ENCODE results near the gene PCLO. TPM values are rescaled to one million over a fixed set of nuclear protein-coding genes. Genes with fewer than 3 reads are reported as not detected.

The PCLO gene
- total and polyA plus RNA-seq, 9 donors: 0.31 to 3.6 (median 1.4) TPM

- 75 to 87% (median 83%) methylated on average over 3 of the region's 3 CpGs for WGBS, 3 donors
- Histone ChIP-seq H3K4me3 (no peak overlapping the region), H3K27ac (no peak overlapping the region), H3K36me3 (no peaks in the 10 kb centered on the region), H3K27me3 (no peaks in the 10 kb centered on the region), H3K9me3 (no peaks in the 10 kb centered on the region), H3K4me1 (ENCODE audit: insufficient read depth) (no peaks in the 10 kb centered on the region)
- no peak for TF ChIP-seq POLR2A (IDR thresholded peaks at IDR 0.05)
- no peak for TF ChIP-seq EP300 (IDR thresholded peaks at IDR 0.05)
- TF ChIP-seq, protein P1, sequence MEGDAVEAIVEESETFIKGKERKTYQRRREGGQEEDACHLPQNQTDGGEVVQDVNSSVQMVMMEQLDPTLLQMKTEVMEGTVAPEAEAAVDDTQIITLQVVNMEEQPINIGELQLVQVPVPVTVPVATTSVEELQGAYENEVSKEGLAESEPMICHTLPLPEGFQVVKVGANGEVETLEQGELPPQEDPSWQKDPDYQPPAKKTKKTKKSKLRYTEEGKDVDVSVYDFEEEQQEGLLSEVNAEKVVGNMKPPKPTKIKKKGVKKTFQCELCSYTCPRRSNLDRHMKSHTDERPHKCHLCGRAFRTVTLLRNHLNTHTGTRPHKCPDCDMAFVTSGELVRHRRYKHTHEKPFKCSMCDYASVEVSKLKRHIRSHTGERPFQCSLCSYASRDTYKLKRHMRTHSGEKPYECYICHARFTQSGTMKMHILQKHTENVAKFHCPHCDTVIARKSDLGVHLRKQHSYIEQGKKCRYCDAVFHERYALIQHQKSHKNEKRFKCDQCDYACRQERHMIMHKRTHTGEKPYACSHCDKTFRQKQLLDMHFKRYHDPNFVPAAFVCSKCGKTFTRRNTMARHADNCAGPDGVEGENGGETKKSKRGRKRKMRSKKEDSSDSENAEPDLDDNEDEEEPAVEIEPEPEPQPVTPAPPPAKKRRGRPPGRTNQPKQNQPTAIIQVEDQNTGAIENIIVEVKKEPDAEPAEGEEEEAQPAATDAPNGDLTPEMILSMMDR (IDR thresholded peaks at IDR 0.05): no peak
- DNase-seq: no peak
- intact Hi-C loops (cut with DNase I): no loop called here
Measured at GRCh38 chr7:83040484-83040883, 122.2 kb downstream of the PCLO start.

- DNase-seq: no peak
- TF ChIP-seq POLR2A (IDR thresholded peaks at IDR 0.05): no peak
- TF ChIP-seq, protein P1 (IDR thresholded peaks at IDR 0.05): no peak
- no peak for TF ChIP-seq EP300 (IDR thresholded peaks at IDR 0.05)
- no peaks in the 10 kb centered on the region for H3K27me3 ChIP-seq
Measured at GRCh38 chr7:83038787-83039186, 123.9 kb downstream of the PCLO start.

DNA sequence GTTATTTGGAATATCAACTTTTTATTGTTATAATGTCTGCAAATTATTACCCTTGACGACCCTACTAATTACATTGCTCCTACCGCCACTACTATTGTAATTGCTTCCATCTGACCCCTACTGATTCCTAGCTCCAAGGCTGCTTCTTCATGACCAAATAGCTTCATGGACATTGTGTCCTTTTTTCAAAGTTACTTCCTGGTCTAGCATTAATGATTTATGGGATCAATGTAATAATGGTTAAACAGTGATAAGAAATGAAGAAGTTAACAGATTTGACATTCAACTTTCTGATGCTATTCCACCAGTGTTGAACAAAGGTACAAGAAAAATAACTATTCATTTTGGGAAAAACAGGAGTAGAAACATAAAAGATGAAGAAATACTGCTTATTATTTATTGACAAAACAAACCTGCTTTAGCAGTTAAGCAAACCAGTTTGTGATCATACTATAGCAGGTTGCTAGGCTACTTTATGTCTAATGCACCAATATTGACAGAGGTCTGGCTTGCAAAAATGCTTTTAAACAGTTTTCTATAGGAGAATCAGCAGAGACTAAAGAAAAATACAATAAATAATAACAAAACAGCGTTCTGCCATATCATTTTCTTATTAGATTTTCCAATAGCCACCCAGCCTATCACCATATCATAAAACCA, 125.8 kb downstream of the PCLO start:
- WGBS, 3 donors: 84 to 90% (median 86%) methylated on average over 3 of the region's 3 CpGs
- Histone ChIP-seq H3K27ac (no peak overlapping the region), H3K27me3 (no peaks in the 10 kb centered on the region), H3K36me3 (no peaks in the 10 kb centered on the region), H3K9me3 (no peaks in the 10 kb centered on the region), H3K4me3 (no peak overlapping the region), H3K4me1 (ENCODE audit: insufficient read depth) (no peaks in the 10 kb centered on the region)
- intact Hi-C loops (cut with DNase I): no loop called here
- DNase-seq: no peak
- TF ChIP-seq, protein P1 (IDR thresholded peaks at IDR 0.05): no peak
- TF ChIP-seq EP300 (IDR thresholded peaks at IDR 0.05) (no peak), POLR2A (IDR thresholded peaks at IDR 0.05) (no peak)

More at GRCh38 chr7:83038787-83039186, 123.9 kb downstream of the PCLO start:
- H3K27ac ChIP-seq: no peak overlapping the region
- H3K9me3 ChIP-seq: no peaks in the 10 kb centered on the region
- 66 to 86% (median 86%) methylated on average over 1 of the region's 1 CpG for WGBS, 3 donors
- no peak overlapping the region for H3K4me3 ChIP-seq
- H3K36me3 ChIP-seq: no peaks in the 10 kb centered on the region
- no peaks in the 10 kb centered on the region for H3K4me1 ChIP-seq (ENCODE audit: insufficient read depth)
- intact Hi-C loops (cut with DNase I): no loop called here

DNA sequence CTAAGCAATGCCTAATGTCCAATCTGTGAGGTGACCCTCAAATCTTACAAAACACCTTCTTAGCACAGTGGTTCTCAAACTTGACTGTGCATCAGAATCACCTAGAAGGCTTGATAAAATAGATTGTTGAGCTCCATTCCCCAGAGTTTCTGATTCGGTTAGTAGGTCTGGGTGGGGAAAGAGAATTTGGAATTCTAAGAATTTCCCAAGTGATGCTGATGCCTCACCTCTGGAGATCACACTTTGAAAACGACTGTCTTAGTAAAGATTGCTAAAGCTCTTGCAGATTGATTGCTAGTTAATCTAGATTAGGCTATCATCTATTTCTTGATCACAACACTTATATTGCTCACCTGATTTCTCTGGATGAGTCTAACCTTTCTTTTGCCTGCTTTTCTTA, 126.6 kb downstream of the PCLO start:
- no peaks in the 10 kb centered on the region for H3K27me3 ChIP-seq
- intact Hi-C loops (cut with DNase I): no loop called here

More for the DNA sequence above, 126.6 kb downstream of the PCLO start:
- no peaks in the 10 kb centered on the region for H3K4me1 ChIP-seq (ENCODE audit: insufficient read depth)
- H3K36me3 ChIP-seq: no peaks in the 10 kb centered on the region
- no peak overlapping the region for H3K27ac ChIP-seq
- no peak overlapping the region for H3K4me3 ChIP-seq
- no peaks in the 10 kb centered on the region for H3K9me3 ChIP-seq
- no peak for TF ChIP-seq POLR2A (IDR thresholded peaks at IDR 0.05)
- TF ChIP-seq, protein P1 (IDR thresholded peaks at IDR 0.05): no peak
- no peak for TF ChIP-seq EP300 (IDR thresholded peaks at IDR 0.05)
- 19 to 31% (median 31%) methylated on average over 2 of the region's 2 CpGs for WGBS, 3 donors
- no peak for DNase-seq
